A549 treated with ZK216348 at 1 μM for 4 hours (cell line): ENCODE measurements around the gene R3HDML. TPM values are rescaled to one million over a fixed set of nuclear protein-coding genes. Genes with fewer than 3 reads are reported as not detected.

Source experiments
- total RNA-seq: library from RNA; stranded (reverse); fragments of 200-300 nt; extraction: Qiagen RNA extraction; gene quantifications from 5 replicates; pipeline ENCODE4 v1.2.3, GENCODE V29; 2022; ENCODE audit warnings: low read depth

Gene R3HDML
- total RNA-seq, result 0.22 to 0.97 TPM (median 0.57 TPM) in 4 of 5 replicates, not detected in the other

GRCh38 chr20:44336725-44337380 is at the start of gene R3HDML:
R3HDML (plus strand) TSS chr20:44337043; CDS start chr20:44337158, 115 bp downstream.

GRCh38 chr20:44310664-44311639 is 25.9 kb upstream of the R3HDML start, which contains the start of gene FITM2:
FITM2 (minus strand) TSS chr20:44311202; CDS start chr20:44311148, 54 bp downstream.

GRCh38 chr20:44355498-44356352 is 18.9 kb downstream of the R3HDML start, which contains the start of gene HNF4A:
HNF4A (plus strand) TSS chr20:44355699; CDS start chr20:44355805, 106 bp downstream.

Other genes starting within 250 kb of the R3HDML start
- 2.7 to 4.2 TPM (median 2.9 TPM) in 5 replicates for gene JPH2, start 149.9 kb upstream of the R3HDML start, total RNA-seq
- 47.1 to 56.8 TPM (median 52.1 TPM) in 5 replicates for gene OSER1, start 126.3 kb upstream of the R3HDML start, total RNA-seq
- not detected in 5 replicates for gene GDAP1L1, start 89.7 kb upstream of the R3HDML start, total RNA-seq
- gene FITM2, start 25.8 kb upstream of the R3HDML start, total RNA-seq, result 7.2 to 9.6 TPM (median 8.5 TPM) in 5 replicates
- gene HNF4A, start 18.7 kb downstream of the R3HDML start, total RNA-seq, result 11.4 to 21.3 TPM (median 16.5 TPM) in 5 replicates
- gene TTPAL, start 138.8 kb downstream of the R3HDML start, total RNA-seq, result 9.9 to 15.3 TPM (median 14.6 TPM) in 5 replicates
- gene SERINC3, start 185.0 kb downstream of the R3HDML start, total RNA-seq, result 60.0 to 91.8 TPM (median 77.9 TPM) in 5 replicates
- gene PKIG, start 245.5 kb downstream of the R3HDML start, total RNA-seq, result 31.3 to 43.4 TPM (median 37.9 TPM) in 5 replicates